Lung (tissue), 12 donors: ENCODE results near the gene YTHDF1. TPM values are rescaled to one million over a fixed set of nuclear protein-coding genes. Genes with fewer than 3 reads are reported as not detected.

ENCODE experiments used
- ATAC-seq: fragments of 200-7000 bp; cut with Tn5 transposase; one replicate; pipeline ENCODE4 v1.9.1; 2020; ENCODE audit warnings: moderate number of reproducible peaks; ENCODE audit not compliant: insufficient read depth, low FRiP score
- DNase-seq, 3 donors: peaks; one replicate each; pipeline ENCODE4 v3.0.0-alpha.2; 2013 to 2017
- H3K27ac ChIP-seq, 2 donors: one replicate each; pipeline ENCODE4 v1.5.1; 2013; ENCODE audit warnings: mild to moderate bottlenecking in 2 of 2, moderate library complexity in 2 of 2, control low read depth in 1 of 2, inconsistent platforms in 1 of 2, low read depth in 1 of 2, low read length in 1 of 2
- H3K27me3 ChIP-seq, 3 donors: one replicate each; pipeline ENCODE4 v1.5.1; 2013; ENCODE audit warnings: low read length in 2 of 3; ENCODE audit not compliant: control insufficient read depth in 3 of 3, insufficient read depth in 3 of 3
- H3K36me3 ChIP-seq, 4 donors: one replicate each; pipeline ENCODE4 v1.5.1; 2013; ENCODE audit warnings: low read length in 4 of 4, mild to moderate bottlenecking in 1 of 4, moderate library complexity in 1 of 4; ENCODE audit not compliant: control insufficient read depth in 4 of 4, insufficient read depth in 4 of 4
- H3K4me1 ChIP-seq, 5 donors: one replicate each; pipeline ENCODE4 v1.5.1; 2013; ENCODE audit warnings: low read length in 5 of 5, mild to moderate bottlenecking in 2 of 5, moderate library complexity in 1 of 5; ENCODE audit not compliant: control insufficient read depth in 5 of 5, insufficient read depth in 5 of 5
- H3K4me3 ChIP-seq: one replicate; pipeline ENCODE4 v1.5.1; 2013; ENCODE audit warnings: mild to moderate bottlenecking, control low read depth, moderate library complexity
- H3K9ac ChIP-seq, 2 donors: one replicate each; pipeline ENCODE4 v1.5.1; 2013; ENCODE audit warnings: low read length in 2 of 2, control low read depth in 1 of 2; ENCODE audit not compliant: insufficient read depth in 1 of 2
- H3K9me3 ChIP-seq, 4 donors: one replicate each; pipeline ENCODE4 v1.5.1; 2013; ENCODE audit warnings: low read length in 3 of 4, mild to moderate bottlenecking in 1 of 4, moderate library complexity in 1 of 4; ENCODE audit not compliant: control insufficient read depth in 4 of 4, insufficient read depth in 3 of 4
- WGBS, 2 donors: extraction: QIAGEN DNeasy Blood & Tissue Kit; methylation state at CpG; one replicate each; pipeline ENCODE4 v1.1.7; 2013; 5-methylcytosine and 5-hydroxymethylcytosine counted together
- polyA plus RNA-seq, 2 donors: library from polyadenylated mRNA; stranded (reverse); fragments of 200-250 nt; gene quantifications; one replicate each; pipeline ENCODE4 v1.2.1, GENCODE V29; 2013
- total RNA-seq, 2 donors: library from RNA; depleted of rRNA in 1 of 2; stranded (reverse); fragments of >200 nt in 1 of 2; gene quantifications; one replicate each; pipeline ENCODE4 v1.2.1, GENCODE V29; 2014 to 2021
- TF ChIP-seq, protein P1 (sequence below): IDR thresholded peaks from 2 replicates; pipeline ENCODE4 v1.5.1; 2012; ENCODE audit warnings: mild to moderate bottlenecking; ENCODE audit errors: control extremely low read depth, extremely low read depth
- donor health status: control.
- donor health status: control.
- donor health status: Bipolar disorder and iron deficiency.
- donor health status: healthy.
- donor health status: DM: yes; HTN: yes; CAD: no.

YTHDF1 gene
- total and polyA plus RNA-seq, 4 donors: 21.9 to 33.8 (median 24.1) TPM

DNA sequence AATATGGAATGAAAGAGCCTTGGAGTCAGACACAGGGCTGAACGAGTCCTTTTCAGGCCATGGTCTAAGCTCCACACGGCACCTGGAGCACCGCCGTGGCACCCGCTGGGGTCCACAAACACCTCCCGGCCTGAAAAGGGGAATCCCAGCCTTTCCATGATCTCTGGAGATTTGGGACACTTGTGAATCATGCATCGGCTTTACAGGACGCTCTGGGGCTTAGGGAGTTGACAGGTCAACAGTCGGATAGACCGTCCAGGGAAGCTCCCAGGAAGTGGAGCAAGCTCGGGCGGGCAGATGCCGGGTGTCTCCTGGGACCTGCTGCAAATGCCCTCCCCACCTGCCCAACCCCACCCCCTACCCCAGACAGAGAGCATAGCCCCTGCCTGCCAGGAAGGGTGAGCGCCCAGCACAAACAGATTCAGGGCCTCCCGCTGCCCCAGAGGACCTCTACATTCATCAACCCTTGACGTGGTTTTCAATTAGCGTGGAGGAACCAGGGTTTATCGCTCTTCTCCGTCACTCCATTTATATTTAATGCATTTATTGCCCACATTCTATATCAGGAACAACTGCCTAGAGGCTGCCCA is 53.6 kb downstream of the YTHDF1 start:
- no peak for DNase-seq
- Histone ChIP-seq H3K9ac (no peak overlapping the region), H3K9me3 (peaks cover 0 to 2% (median 0%) of the 10 kb centered on the region in 4 donors), H3K27me3 (peaks cover 0 to 4% (median 0%) of the 10 kb centered on the region in 3 donors), H3K4me3 (no peak overlapping the region), H3K4me1 (no peaks in the 10 kb centered on the region), H3K36me3 (no peaks in the 10 kb centered on the region), H3K27ac (no peak overlapping the region)
- ATAC-seq: no peak
- TF ChIP-seq, protein P1, sequence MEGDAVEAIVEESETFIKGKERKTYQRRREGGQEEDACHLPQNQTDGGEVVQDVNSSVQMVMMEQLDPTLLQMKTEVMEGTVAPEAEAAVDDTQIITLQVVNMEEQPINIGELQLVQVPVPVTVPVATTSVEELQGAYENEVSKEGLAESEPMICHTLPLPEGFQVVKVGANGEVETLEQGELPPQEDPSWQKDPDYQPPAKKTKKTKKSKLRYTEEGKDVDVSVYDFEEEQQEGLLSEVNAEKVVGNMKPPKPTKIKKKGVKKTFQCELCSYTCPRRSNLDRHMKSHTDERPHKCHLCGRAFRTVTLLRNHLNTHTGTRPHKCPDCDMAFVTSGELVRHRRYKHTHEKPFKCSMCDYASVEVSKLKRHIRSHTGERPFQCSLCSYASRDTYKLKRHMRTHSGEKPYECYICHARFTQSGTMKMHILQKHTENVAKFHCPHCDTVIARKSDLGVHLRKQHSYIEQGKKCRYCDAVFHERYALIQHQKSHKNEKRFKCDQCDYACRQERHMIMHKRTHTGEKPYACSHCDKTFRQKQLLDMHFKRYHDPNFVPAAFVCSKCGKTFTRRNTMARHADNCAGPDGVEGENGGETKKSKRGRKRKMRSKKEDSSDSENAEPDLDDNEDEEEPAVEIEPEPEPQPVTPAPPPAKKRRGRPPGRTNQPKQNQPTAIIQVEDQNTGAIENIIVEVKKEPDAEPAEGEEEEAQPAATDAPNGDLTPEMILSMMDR: no peak
- 78 to 80% methylated on average over 19 of the region's 19 CpGs for WGBS, 2 donors

DNA sequence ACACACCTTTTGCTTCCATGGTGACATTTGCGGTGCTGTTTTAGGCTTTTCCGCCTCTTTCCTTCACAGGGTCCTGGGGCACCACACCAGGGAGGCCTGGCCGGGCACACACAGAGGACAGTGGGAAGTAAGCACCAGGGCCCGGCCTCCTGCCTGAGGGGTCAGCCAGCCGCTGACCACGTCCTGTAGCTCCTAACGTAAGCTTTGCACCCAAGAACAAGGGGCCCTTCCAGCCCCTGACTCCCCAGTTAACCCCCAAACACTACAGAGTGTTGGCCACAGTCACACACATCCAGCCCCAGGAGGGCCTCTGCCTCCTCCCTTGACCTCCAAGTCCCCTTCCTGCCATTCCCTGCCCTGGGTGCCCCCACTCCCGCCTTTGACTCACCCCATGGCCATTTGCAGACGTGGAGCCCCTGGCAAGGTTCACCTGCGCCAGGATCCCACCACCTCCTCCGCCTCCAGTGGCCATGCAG is 54.7 kb downstream of the YTHDF1 start:
- Histone ChIP-seq H3K9me3 (peaks cover 0 to 2% (median 0%) of the 10 kb centered on the region in 4 donors), H3K27me3 (peaks cover 0 to 6% (median 0%) of the 10 kb centered on the region in 3 donors), H3K9ac (no peak overlapping the region), H3K27ac (no peak overlapping the region), H3K4me3 (no peak overlapping the region), H3K36me3 (no peaks in the 10 kb centered on the region), H3K4me1 (no peaks in the 10 kb centered on the region)
- TF ChIP-seq, protein P1: no peak
- DNase-seq (no peak), ATAC-seq (no peak)
- 78 to 89% methylated on average over 11 of the region's 11 CpGs for WGBS, 2 donors

DNA sequence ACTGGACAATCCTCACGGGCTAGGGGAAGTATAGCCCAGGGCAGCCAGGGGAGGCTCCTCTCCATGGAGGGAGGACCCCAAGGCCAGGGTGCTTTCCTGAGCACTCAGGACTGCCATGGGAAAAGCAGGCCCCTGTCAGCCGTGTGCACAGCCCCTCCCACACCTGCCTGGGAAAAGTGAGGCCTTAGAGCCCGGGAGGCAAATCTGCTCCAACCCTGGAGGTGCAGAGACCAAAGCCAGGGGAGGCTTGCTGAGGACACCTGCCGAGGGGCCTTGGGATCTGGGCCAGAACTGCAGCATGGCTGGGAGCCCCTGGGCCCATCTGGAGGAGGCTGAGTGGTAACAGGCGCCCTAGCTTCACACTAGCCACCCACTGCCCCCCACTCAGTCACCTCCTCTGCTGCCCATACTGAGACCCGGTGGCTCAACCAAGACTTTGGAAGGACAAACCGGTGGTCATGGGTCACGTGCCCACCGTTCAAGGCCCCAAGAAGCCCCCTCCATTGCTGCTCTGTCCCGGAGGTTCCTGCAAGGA is 55.2 kb downstream of the YTHDF1 start:
- DNase-seq: no peak
- H3K27me3 ChIP-seq: peaks cover 0 to 6% (median 0%) of the 10 kb centered on the region in 3 donors
- ATAC-seq: no peak
- no peak overlapping the region for H3K9ac ChIP-seq
- WGBS, 2 donors: 69 to 71% methylated on average over 10 of the region's 10 CpGs
- no peak overlapping the region for H3K4me3 ChIP-seq
- TF ChIP-seq, protein P1: no peak
- no peaks in the 10 kb centered on the region for H3K4me1 ChIP-seq
- H3K9me3 ChIP-seq: peaks cover 0 to 2% (median 0%) of the 10 kb centered on the region in 4 donors
- H3K36me3 ChIP-seq: no peaks in the 10 kb centered on the region
- no peak overlapping the region for H3K27ac ChIP-seq
